Peyer's patch (tissue), 4 donors: ENCODE results near the gene ZNF385D.

ENCODE experiments used
- CTCF ChIP-seq, 6 experiments: fragments of 450-650 bp in 4 of 6; fragments of 200-600 bp in 2 of 6; sonication (generic) in 1 of 6; IDR thresholded peaks; one replicate each; pipeline ENCODE4 v1.5.1; 2017 to 2019; ENCODE audit warnings: antibody characterized with exemption in 6 of 6, mild to moderate bottlenecking in 3 of 6, moderate library complexity in 1 of 6
- POLR2A ChIP-seq, 2 donors: fragments of 450-650 bp; IDR thresholded peaks; one replicate each; pipeline ENCODE4 v1.5.1; 2017; ENCODE audit warnings: antibody characterized with exemption in 2 of 2, mild to moderate bottlenecking in 2 of 2, moderate library complexity in 2 of 2

- TF ChIP-seq POLR2A (IDR thresholded peaks at IDR 0.05): no peak
- TF ChIP-seq CTCF (IDR thresholded peaks at IDR 0.05): no peak
Observed at GRCh38 chr3:21587894-21588293, 163.1 kb downstream of the ZNF385D start.
